SK-N-SH (cell line): ENCODE data around the gene GPER1.

Experiments
- CHD2 ChIP-seq: fragments of 150-350 bp; IDR thresholded peaks from 2 replicates; pipeline ENCODE4 v1.6.1; 2018; ENCODE audit warnings: low read length; ENCODE audit not compliant: partially characterized antibody
- CTCF ChIP-seq: fragments of 200-600 bp; sonication (generic); IDR thresholded peaks from 2 replicates; pipeline ENCODE4 v1.6.1; 2017; ENCODE audit warnings: antibody characterized with exemption, mild to moderate bottlenecking, moderate library complexity
- FOXM1 ChIP-seq: IDR thresholded peaks from 2 replicates; pipeline ENCODE4 v1.4.0; 2012; ENCODE audit warnings: low read depth, mild to moderate bottlenecking
- JUND ChIP-seq: IDR thresholded peaks from 2 replicates; pipeline ENCODE4 v1.4.0; 2012
- MAX ChIP-seq: IDR thresholded peaks from 2 replicates; pipeline ENCODE4 v1.4.0; 2012; ENCODE audit warnings: low read depth
- PBX3 ChIP-seq: IDR thresholded peaks from 2 replicates; pipeline ENCODE4; 2012
- POLR2AphosphoS5 ChIP-seq: IDR thresholded peaks from 2 replicates; pipeline ENCODE4 v1.6.1; 2012; ENCODE audit warnings: low read depth, low read length
- USF1 ChIP-seq: IDR thresholded peaks from 2 replicates; pipeline ENCODE4 v1.4.0; 2012; ENCODE audit warnings: low read depth, borderline replicate concordance

GRCh38 chr7:1093502-1093843, 5.6 kb downstream of the GPER1 start:
- TF ChIP-seq POLR2AphosphoS5: no peak
- no peak for TF ChIP-seq FOXM1
- TF ChIP-seq CTCF: no peak
- no peak for TF ChIP-seq PBX3
- TF ChIP-seq JUND: no peak
- TF ChIP-seq USF1: no peak
- no peak for TF ChIP-seq MAX
- no peak for TF ChIP-seq CHD2
